GM06990 (cell line): ENCODE measurements around the gene LDHD.
"Not testable (repeated sequence)": the region's sequence is repeated elsewhere in the genome, so short reads cannot be mapped to it uniquely, and the experiment has no call there.

ENCODE experiments used
- DNase-seq: peaks from one replicate; pipeline ENCODE4 v3.0.0-alpha.2; 2011; ENCODE audit not compliant: insufficient read length; ENCODE audit errors: extremely low read depth
- H3K27me3 ChIP-seq: replicated peaks from 2 replicates; pipeline ENCODE4 v1.6.0; 2011; ENCODE audit warnings: low read length; ENCODE audit not compliant: control insufficient read depth, insufficient read depth
- H3K36me3 ChIP-seq: 2 replicates; pipeline ENCODE4 v1.5.1; 2011; ENCODE audit warnings: low read length; ENCODE audit not compliant: control insufficient read depth, insufficient read depth
- H3K4me3 ChIP-seq: replicated peaks from 2 replicates; pipeline ENCODE4 v1.5.1; 2011; ENCODE audit warnings: low read depth, mild to moderate bottlenecking, control low read depth, low read length
- CTCF ChIP-seq: IDR thresholded peaks from 2 replicates; pipeline ENCODE4 v1.5.1; 2011; ENCODE audit warnings: low read length, control low read depth, mild to moderate bottlenecking, inconsistent platforms; ENCODE audit not compliant: insufficient read depth, poor library complexity, severe bottlenecking

Gene LDHD

GRCh38 chr16:75095204-75095621 is 21.4 kb downstream of the LDHD start:
- H3K27me3 ChIP-seq, result no peaks in the 10 kb centered on the region
- H3K4me3 ChIP-seq, result no peak overlapping the region
- peaks cover 4% of the 10 kb centered on the region for H3K36me3 ChIP-seq
- DNase-seq, result no peak
- no peak for TF ChIP-seq CTCF

- no peak for TF ChIP-seq CTCF
- DNase-seq, result no peak
- Histone ChIP-seq H3K36me3 (peaks cover 4% of the 10 kb centered on the region), H3K27me3 (no peaks in the 10 kb centered on the region), H3K4me3 (no peak overlapping the region)
Measured at GRCh38 chr16:75093598-75094540, 22.7 kb downstream of the LDHD start.

- H3K36me3 ChIP-seq, result peaks cover 4% of the 10 kb centered on the region
- H3K4me3 ChIP-seq, result no peak overlapping the region
- no peak for TF ChIP-seq CTCF
- H3K27me3 ChIP-seq, result no peaks in the 10 kb centered on the region
- no peak for DNase-seq
Measured at GRCh38 chr16:75092777-75093176, 23.8 kb downstream of the LDHD start.

DNA sequence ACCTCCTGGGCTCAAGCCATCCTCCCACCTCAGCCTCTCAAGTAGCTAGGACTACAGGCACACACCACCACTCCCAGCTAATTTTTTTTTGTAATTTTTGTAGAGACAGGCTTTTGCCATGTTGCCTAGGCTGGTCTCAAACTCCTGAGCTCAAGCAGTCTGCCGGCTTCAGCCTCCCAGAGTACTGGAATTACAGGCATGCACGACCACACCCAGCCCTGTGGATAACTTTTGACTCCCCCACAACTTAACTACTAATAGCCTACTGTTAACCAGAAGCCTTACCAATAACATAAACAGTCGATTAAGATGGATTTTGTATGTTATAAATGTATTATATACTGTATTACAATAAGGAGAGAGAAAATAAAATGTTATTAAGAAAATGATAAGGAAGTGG is 25.0 kb downstream of the LDHD start:
- H3K27me3 ChIP-seq, H3K36me3 ChIP-seq, DNase-seq, H3K4me3 ChIP-seq: not testable (repeated sequence)

- DNase-seq, H3K4me3 ChIP-seq, H3K27me3 ChIP-seq, H3K36me3 ChIP-seq: not testable (repeated sequence)
Measured at GRCh38 chr16:75090899-75091298, 25.7 kb downstream of the LDHD start.

DNA sequence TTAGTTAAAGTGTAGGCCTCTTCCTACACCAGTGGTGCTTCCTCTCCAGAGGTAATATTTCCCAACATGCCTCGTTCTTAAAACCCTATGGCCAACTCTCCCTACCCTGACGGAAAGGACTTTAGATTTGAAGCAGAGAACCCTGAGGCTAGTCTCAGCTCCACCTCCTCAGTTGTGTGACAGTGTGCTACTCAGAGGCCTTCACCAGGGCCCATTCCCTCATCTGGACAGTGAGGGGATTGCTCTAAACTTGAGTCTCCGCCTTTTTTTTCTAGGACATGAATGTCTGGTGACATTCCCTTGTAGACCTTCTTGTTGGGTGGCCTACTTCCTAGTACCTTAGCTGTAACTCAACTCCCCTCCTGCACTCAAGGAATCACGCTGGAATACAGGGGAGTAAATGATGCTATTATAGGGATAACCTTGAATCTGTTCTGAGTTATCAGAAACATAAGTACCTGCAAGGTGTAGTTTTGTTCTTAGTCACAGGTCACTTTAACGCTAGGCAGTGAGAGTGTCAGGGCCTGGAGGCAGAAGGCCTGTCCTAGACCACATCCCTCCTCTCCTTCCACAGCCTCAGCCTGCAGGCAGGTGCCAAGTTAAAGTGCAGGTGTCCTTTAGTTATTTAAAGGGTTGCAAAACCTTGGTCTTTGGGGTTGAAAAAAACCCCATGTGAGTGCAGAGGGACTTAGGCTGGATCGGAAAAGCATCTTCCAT is 26.9 kb downstream of the LDHD start:
- no peak for DNase-seq
- Histone ChIP-seq H3K27me3 (no peaks in the 10 kb centered on the region), H3K36me3 (no peaks in the 10 kb centered on the region; the same call in 1 of the 2 replicates), H3K4me3 (no peak overlapping the region)
- TF ChIP-seq CTCF, result no peak
